Measurements from ENCODE around the gene RNF223. TPM values are rescaled to one million over a fixed set of nuclear protein-coding genes. Genes with fewer than 3 reads are reported as not detected.

RNF223 gene
- polyA plus RNA-seq, 2 of the 4 experiments (the other 2 are of a cell fraction): 0.08 TPM; not detected in 1

DNA sequence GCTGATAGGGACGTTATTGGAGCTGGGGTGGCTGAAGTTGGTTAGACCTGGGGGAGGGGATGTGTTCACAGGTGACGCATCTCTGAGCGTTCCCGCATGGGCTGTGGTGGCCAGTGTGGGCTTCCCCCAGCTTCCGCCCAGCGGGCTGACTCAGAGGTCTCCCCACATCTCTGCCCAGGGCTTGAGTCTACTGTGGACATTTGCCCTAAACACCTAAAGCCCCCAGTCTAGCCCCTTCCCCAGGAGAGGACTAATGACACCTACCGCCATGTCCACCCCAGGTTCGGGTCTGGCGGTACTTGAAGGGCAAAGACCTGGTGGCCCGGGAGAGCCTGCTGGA lies 52.2 kb downstream of the RNF223 start:
- peak overlapping the region; percentile 98 for H3K27ac ChIP-seq
- 45% methylated on average over 6 of the region's 10 CpGs for WGBS (ENCODE audit: missing lambda C conversion rate)
- H3K4me3 ChIP-seq: peak overlapping the region; percentile 86
- DNase-seq (ENCODE audit: low read depth in 1 of 2, low spot score in 1 of 2): no peak
- POLR2A ChIA-PET: no interaction called here
- H3K9me3 ChIP-seq: no peaks in the 10 kb centered on the region
- CTCF ChIA-PET: interaction anchor here (0.9 to 10.5 kb wide), 5 partner anchors 20 to 230 kb away, joined by 3 to 92 read pairs (median 5); no protein-coding TSS in a partner anchor
- no peak for FAIRE-seq
- TF ChIP-seq FOSL2 (IDR thresholded peaks at IDR 0.05) (no peak), FOSL2 (CRISPR knock-in tag; IDR thresholded peaks at IDR 0.05) (peak; percentile 21; the same call in 1 of the 2 replicates), RAD21 (conservative IDR thresholded peaks at IDR 0.05 in 1 of 2, IDR thresholded peaks at IDR 0.05 in 1 of 2) (no peak), PHF8 (IDR thresholded peaks at IDR 0.05; ENCODE audit: borderline replicate concordance, low read depth) (no peak), TFCP2L1 (CRISPR knock-in tag; IDR thresholded peaks at IDR 0.05) (no peak)
- peaks cover 53% of the 10 kb centered on the region for H3K4me1 ChIP-seq
- peak in 1 of 2 experiments; percentile 5; a peak in 2 of 6 replicates for ATAC-seq
- H3K4me2 ChIP-seq: peak overlapping the region; percentile 98

DNA sequence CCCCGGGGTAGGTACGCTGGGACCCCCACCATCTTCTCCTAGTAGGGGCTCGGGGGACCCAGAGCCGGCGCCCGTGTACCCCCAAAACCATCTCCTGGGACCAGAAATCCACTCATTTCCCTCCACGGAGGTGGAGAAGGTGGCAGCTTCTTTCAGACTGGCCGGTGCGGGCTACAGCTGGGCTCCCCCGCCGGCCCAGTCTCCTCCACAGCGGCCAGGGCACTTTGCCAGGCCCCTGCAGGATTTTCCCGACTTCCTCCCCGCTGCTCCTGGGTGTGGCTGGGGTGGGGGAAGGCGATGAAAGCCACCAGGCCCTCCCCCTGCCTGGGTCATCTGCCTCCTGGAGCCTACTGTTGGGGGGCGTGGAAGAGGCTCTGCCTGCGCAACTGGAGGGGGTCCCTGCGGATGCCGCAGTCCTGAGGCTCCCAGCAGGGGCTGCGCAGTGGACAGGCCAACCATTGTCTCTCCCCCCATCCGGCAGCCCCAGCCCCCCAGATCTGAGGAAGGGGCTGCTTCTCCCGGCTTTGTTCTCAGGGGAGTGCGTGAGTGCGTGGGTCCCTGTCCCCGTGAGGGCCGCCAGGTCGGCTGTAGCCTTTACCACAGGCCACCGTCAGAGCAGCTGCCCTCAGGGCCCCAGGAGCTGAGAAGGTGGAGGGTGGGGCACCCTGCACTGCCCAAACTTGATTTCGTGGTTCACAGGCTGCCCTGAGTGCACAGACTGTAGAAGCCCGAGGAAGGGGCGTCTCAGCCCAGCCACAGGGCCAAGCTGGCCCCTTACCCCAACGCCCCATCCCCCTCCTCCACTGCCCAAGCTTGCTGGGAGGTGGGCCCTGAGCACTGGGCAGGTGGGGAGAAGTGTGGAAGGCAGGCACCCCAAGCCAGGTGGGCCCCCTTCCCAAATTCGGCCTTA lies 52.8 kb downstream of the RNF223 start:
- POLR2A ChIA-PET: interaction anchor here (1.8 kb wide), 1 partner anchor 38 kb away, joined by 8 read pairs; no protein-coding TSS in a partner anchor
- peak overlapping the region; percentile 86 for H3K4me3 ChIP-seq
- WGBS (ENCODE audit: missing lambda C conversion rate): 0% methylated on average over 8 of the region's 33 CpGs
- no peaks in the 10 kb centered on the region for H3K9me3 ChIP-seq
- peak; percentile 26 to 56; a peak in 5 of 6 replicates for ATAC-seq
- TF ChIP-seq SREBF2 (IDR thresholded peaks at IDR 0.05): no peak
- TF ChIP-seq, protein P1, sequence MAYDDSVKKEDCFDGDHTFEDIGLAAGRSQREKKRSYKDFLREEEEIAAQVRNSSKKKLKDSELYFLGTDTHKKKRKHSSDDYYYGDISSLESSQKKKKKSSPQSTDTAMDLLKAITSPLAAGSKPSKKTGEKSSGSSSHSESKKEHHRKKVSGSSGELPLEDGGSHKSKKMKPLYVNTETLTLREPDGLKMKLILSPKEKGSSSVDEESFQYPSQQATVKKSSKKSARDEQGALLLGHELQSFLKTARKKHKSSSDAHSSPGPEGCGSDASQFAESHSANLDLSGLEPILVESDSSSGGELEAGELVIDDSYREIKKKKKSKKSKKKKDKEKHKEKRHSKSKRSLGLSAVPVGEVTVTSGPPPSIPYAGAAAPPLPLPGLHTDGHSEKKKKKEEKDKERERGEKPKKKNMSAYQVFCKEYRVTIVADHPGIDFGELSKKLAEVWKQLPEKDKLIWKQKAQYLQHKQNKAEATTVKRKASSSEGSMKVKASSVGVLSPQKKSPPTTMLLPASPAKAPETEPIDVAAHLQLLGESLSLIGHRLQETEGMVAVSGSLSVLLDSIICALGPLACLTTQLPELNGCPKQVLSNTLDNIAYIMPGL (CRISPR knock-in tag; IDR thresholded peaks at IDR 0.05; ENCODE audit: borderline replicate concordance): no peak
- TF ChIP-seq ZNF302 (CRISPR knock-in tag; IDR thresholded peaks at IDR 0.05): no peak
- TF ChIP-seq, protein P2, sequence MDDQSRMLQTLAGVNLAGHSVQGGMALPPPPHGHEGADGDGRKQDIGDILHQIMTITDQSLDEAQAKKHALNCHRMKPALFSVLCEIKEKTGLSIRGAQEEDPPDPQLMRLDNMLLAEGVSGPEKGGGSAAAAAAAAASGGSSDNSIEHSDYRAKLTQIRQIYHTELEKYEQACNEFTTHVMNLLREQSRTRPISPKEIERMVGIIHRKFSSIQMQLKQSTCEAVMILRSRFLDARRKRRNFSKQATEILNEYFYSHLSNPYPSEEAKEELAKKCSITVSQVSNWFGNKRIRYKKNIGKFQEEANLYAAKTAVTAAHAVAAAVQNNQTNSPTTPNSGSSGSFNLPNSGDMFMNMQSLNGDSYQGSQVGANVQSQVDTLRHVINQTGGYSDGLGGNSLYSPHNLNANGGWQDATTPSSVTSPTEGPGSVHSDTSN (IDR thresholded peaks at IDR 0.05): 0 out of 2 replicates have a peak, but pooled peaks have one; percentile 29
- TF ChIP-seq, protein P3, sequence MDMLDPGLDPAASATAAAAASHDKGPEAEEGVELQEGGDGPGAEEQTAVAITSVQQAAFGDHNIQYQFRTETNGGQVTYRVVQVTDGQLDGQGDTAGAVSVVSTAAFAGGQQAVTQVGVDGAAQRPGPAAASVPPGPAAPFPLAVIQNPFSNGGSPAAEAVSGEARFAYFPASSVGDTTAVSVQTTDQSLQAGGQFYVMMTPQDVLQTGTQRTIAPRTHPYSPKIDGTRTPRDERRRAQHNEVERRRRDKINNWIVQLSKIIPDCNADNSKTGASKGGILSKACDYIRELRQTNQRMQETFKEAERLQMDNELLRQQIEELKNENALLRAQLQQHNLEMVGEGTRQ (IDR thresholded peaks at IDR 0.05): no peak
- TF ChIP-seq CHD4 (IDR thresholded peaks at IDR 0.05; ENCODE audit: borderline replicate concordance): no peak
- TF ChIP-seq JUN (IDR thresholded peaks at IDR 0.05): peak; percentile 37 to 57; a peak in 2 of 5 replicates
- no peak for TF ChIP-seq CBX2 (IDR thresholded peaks at IDR 0.05; ENCODE audit: borderline replicate concordance, low read depth)
- TF ChIP-seq, protein P4, sequence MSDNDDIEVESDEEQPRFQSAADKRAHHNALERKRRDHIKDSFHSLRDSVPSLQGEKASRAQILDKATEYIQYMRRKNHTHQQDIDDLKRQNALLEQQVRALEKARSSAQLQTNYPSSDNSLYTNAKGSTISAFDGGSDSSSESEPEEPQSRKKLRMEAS (IDR thresholded peaks at IDR 0.05): 0 out of 2 replicates have a peak, but pooled peaks have one; percentile 36
- TF ChIP-seq, protein P5, sequence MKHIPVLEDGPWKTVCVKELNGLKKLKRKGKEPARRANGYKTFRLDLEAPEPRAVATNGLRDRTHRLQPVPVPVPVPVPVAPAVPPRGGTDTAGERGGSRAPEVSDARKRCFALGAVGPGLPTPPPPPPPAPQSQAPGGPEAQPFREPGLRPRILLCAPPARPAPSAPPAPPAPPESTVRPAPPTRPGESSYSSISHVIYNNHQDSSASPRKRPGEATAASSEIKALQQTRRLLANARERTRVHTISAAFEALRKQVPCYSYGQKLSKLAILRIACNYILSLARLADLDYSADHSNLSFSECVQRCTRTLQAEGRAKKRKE (CRISPR knock-in tag; IDR thresholded peaks at IDR 0.05; ENCODE audit: low read depth): no peak
- peak overlapping the region; percentile 98 for H3K27ac ChIP-seq
- DNase-seq (ENCODE audit: low read depth in 1 of 2, low spot score in 1 of 2): peak in 1 of 2 experiments; percentile 78
- FAIRE-seq: no peak
- peak overlapping the region; percentile 98 for H3K4me2 ChIP-seq
- CTCF ChIA-PET: interaction anchor here (0.9 to 10.5 kb wide), 5 partner anchors 19 to 231 kb away, joined by 3 to 92 read pairs (median 5); no protein-coding TSS in a partner anchor
- H3K4me1 ChIP-seq: peaks cover 52% of the 10 kb centered on the region

Other genes starting within 250 kb of the RNF223 start
- gene SAMD11, start 150.4 kb downstream of the RNF223 start, polyA plus RNA-seq (2011; rRNA removed): 13.3 and 22.4 TPM in 2 replicates
- gene SAMD11, start 150.4 kb downstream of the RNF223 start, polyA plus RNA-seq (2017; fragmentation: RNase III; extraction: RNeasy Plus Mini Kit Qiagen cat#74134 plus additional on column Dnase treatment): 32.9 to 52.8 TPM (median 46.2 TPM) in 3 replicates
- gene NOC2L, start 115.0 kb downstream of the RNF223 start, polyA plus RNA-seq (2011; rRNA removed): 41.0 and 48.4 TPM in 2 replicates
- gene NOC2L, start 115.0 kb downstream of the RNF223 start, polyA plus RNA-seq (2017; fragmentation: RNase III; extraction: RNeasy Plus Mini Kit Qiagen cat#74134 plus additional on column Dnase treatment): 68.1 to 81.6 TPM (median 73.5 TPM) in 3 replicates
- gene KLHL17, start 113.7 kb downstream of the RNF223 start, polyA plus RNA-seq (2011; rRNA removed): 5.7 and 8.5 TPM in 2 replicates
- gene KLHL17, start 113.7 kb downstream of the RNF223 start, polyA plus RNA-seq (2017; fragmentation: RNase III; extraction: RNeasy Plus Mini Kit Qiagen cat#74134 plus additional on column Dnase treatment): 17.9 to 21.6 TPM (median 18.7 TPM) in 3 replicates
- gene PLEKHN1, start 107.8 kb downstream of the RNF223 start, polyA plus RNA-seq (2011; rRNA removed): 0.61 and 0.75 TPM in 2 replicates
- gene PLEKHN1, start 107.8 kb downstream of the RNF223 start, polyA plus RNA-seq (2017; fragmentation: RNase III; extraction: RNeasy Plus Mini Kit Qiagen cat#74134 plus additional on column Dnase treatment): 3.2 to 3.6 TPM (median 3.4 TPM) in 3 replicates
- not detected in 2 replicates for gene PERM1, start 92.2 kb downstream of the RNF223 start, polyA plus RNA-seq (2011; rRNA removed)
- gene PERM1, start 92.2 kb downstream of the RNF223 start, polyA plus RNA-seq (2017; fragmentation: RNase III; extraction: RNeasy Plus Mini Kit Qiagen cat#74134 plus additional on column Dnase treatment): 0.12 to 0.33 TPM (median 0.30 TPM) in 3 replicates
- gene HES4, start 74.2 kb downstream of the RNF223 start, polyA plus RNA-seq (2011; rRNA removed): 4.2 and 5.9 TPM in 2 replicates
- 8.4 to 9.6 TPM (median 8.8 TPM) in 3 replicates for gene HES4, start 74.2 kb downstream of the RNF223 start, polyA plus RNA-seq (2017; fragmentation: RNase III; extraction: RNeasy Plus Mini Kit Qiagen cat#74134 plus additional on column Dnase treatment)
- 4.3 and 4.6 TPM in 2 replicates for gene ISG15, start 60.8 kb downstream of the RNF223 start, polyA plus RNA-seq (2011; rRNA removed)
- 11.2 to 17.6 TPM (median 11.2 TPM) in 3 replicates for gene ISG15, start 60.8 kb downstream of the RNF223 start, polyA plus RNA-seq (2017; fragmentation: RNase III; extraction: RNeasy Plus Mini Kit Qiagen cat#74134 plus additional on column Dnase treatment)
- gene AGRN, start 54.2 kb downstream of the RNF223 start, polyA plus RNA-seq (2011; rRNA removed): 23.9 and 34.9 TPM in 2 replicates
- 88.0 to 95.3 TPM (median 90.9 TPM) in 3 replicates for gene AGRN, start 54.2 kb downstream of the RNF223 start, polyA plus RNA-seq (2017; fragmentation: RNase III; extraction: RNeasy Plus Mini Kit Qiagen cat#74134 plus additional on column Dnase treatment)
- 3.2 and 4.0 TPM in 2 replicates for gene C1orf159, start 41.8 kb upstream of the RNF223 start, polyA plus RNA-seq (2011; rRNA removed)
- gene C1orf159, start 41.8 kb upstream of the RNF223 start, polyA plus RNA-seq (2017; fragmentation: RNase III; extraction: RNeasy Plus Mini Kit Qiagen cat#74134 plus additional on column Dnase treatment): 8.8 to 10.4 TPM (median 10.2 TPM) in 3 replicates
- not detected in 2 replicates for gene TTLL10, start 99.6 kb upstream of the RNF223 start, polyA plus RNA-seq (2011; rRNA removed)
- gene TTLL10, start 99.6 kb upstream of the RNF223 start, polyA plus RNA-seq (2017; fragmentation: RNase III; extraction: RNeasy Plus Mini Kit Qiagen cat#74134 plus additional on column Dnase treatment): not detected in 3 replicates
- not detected in 2 replicates for gene TNFRSF18, start 132.3 kb upstream of the RNF223 start, polyA plus RNA-seq (2011; rRNA removed)
- gene TNFRSF18, start 132.3 kb upstream of the RNF223 start, polyA plus RNA-seq (2017; fragmentation: RNase III; extraction: RNeasy Plus Mini Kit Qiagen cat#74134 plus additional on column Dnase treatment): not detected in 3 replicates
- not detected in 2 replicates for gene TNFRSF4, start 139.8 kb upstream of the RNF223 start, polyA plus RNA-seq (2011; rRNA removed)
- not detected in 3 replicates for gene TNFRSF4, start 139.8 kb upstream of the RNF223 start, polyA plus RNA-seq (2017; fragmentation: RNase III; extraction: RNeasy Plus Mini Kit Qiagen cat#74134 plus additional on column Dnase treatment)
- 38.7 and 58.3 TPM in 2 replicates for gene SDF4, start 157.7 kb upstream of the RNF223 start, polyA plus RNA-seq (2011; rRNA removed)
- 94.8 to 103 TPM (median 97.4 TPM) in 3 replicates for gene SDF4, start 157.7 kb upstream of the RNF223 start, polyA plus RNA-seq (2017; fragmentation: RNase III; extraction: RNeasy Plus Mini Kit Qiagen cat#74134 plus additional on column Dnase treatment)
- 9.2 and 12.5 TPM in 2 replicates for gene B3GALT6, start 157.9 kb upstream of the RNF223 start, polyA plus RNA-seq (2011; rRNA removed)
- 11.5 to 12.9 TPM (median 12.1 TPM) in 3 replicates for gene B3GALT6, start 157.9 kb upstream of the RNF223 start, polyA plus RNA-seq (2017; fragmentation: RNase III; extraction: RNeasy Plus Mini Kit Qiagen cat#74134 plus additional on column Dnase treatment)
- 0.46 and 0.47 TPM in 2 replicates for gene C1QTNF12, start 172.4 kb upstream of the RNF223 start, polyA plus RNA-seq (2011; rRNA removed)
- gene C1QTNF12, start 172.4 kb upstream of the RNF223 start, polyA plus RNA-seq (2017; fragmentation: RNase III; extraction: RNeasy Plus Mini Kit Qiagen cat#74134 plus additional on column Dnase treatment): 0.76 to 0.98 TPM (median 0.83 TPM) in 3 replicates
- gene UBE2J2, start 199.5 kb upstream of the RNF223 start, polyA plus RNA-seq (2011; rRNA removed): 18.0 and 21.2 TPM in 2 replicates
- 35.2 to 38.0 TPM (median 36.2 TPM) in 3 replicates for gene UBE2J2, start 199.5 kb upstream of the RNF223 start, polyA plus RNA-seq (2017; fragmentation: RNase III; extraction: RNeasy Plus Mini Kit Qiagen cat#74134 plus additional on column Dnase treatment)
- 0.52 and 0.80 TPM in 2 replicates for gene SCNN1D, start 206.1 kb upstream of the RNF223 start, polyA plus RNA-seq (2011; rRNA removed)
- 1.7 to 3.5 TPM (median 1.8 TPM) in 3 replicates for gene SCNN1D, start 206.1 kb upstream of the RNF223 start, polyA plus RNA-seq (2017; fragmentation: RNase III; extraction: RNeasy Plus Mini Kit Qiagen cat#74134 plus additional on column Dnase treatment)
- gene ACAP3, start 233.6 kb upstream of the RNF223 start, polyA plus RNA-seq (2011; rRNA removed): 6.6 and 7.5 TPM in 2 replicates
- gene ACAP3, start 233.6 kb upstream of the RNF223 start, polyA plus RNA-seq (2017; fragmentation: RNase III; extraction: RNeasy Plus Mini Kit Qiagen cat#74134 plus additional on column Dnase treatment): 19.7 to 24.2 TPM (median 24.2 TPM) in 3 replicates
- gene PUSL1, start 234.3 kb upstream of the RNF223 start, polyA plus RNA-seq (2011; rRNA removed): 6.2 and 7.4 TPM in 2 replicates
- gene PUSL1, start 234.3 kb upstream of the RNF223 start, polyA plus RNA-seq (2017; fragmentation: RNase III; extraction: RNeasy Plus Mini Kit Qiagen cat#74134 plus additional on column Dnase treatment): 14.1 to 15.0 TPM (median 14.6 TPM) in 3 replicates